ENCODE measurements around the gene ACE.
A peak's percentile ranks its signal among the peaks of the same experiment; 100 is the strongest.
"Not testable (repeated sequence)": the region's sequence is repeated elsewhere in the genome, so short reads cannot be mapped to it uniquely, and the experiment has no call there.

Gene ACE

GRCh38 chr17:63458478-63458877 lies 18.4 kb upstream of the ACE start:
- Histone ChIP-seq H3K36me3 (ENCODE audit: control insufficient read depth, insufficient read depth, low read length) (no peaks in the 10 kb centered on the region), H3K9ac (ENCODE audit: low read length) (no peak overlapping the region), H3K9me3 (ENCODE audit: control insufficient read depth, low read length) (no peaks in the 10 kb centered on the region), H3K27me3 (ENCODE audit: control insufficient read depth, insufficient read depth, low read length) (no peaks in the 10 kb centered on the region), H3K4me3 (ENCODE audit: low read length) (no peak overlapping the region), H3K4me1 (ENCODE audit: control insufficient read depth, insufficient read depth, low read length) (peaks cover 19% of the 10 kb centered on the region)

GRCh38 chr17:63460018-63460417 lies 16.8 kb upstream of the ACE start:
- peaks cover 19% of the 10 kb centered on the region for H3K4me1 ChIP-seq (ENCODE audit: control insufficient read depth, insufficient read depth, low read length)
- no peak overlapping the region for H3K4me3 ChIP-seq (ENCODE audit: low read length)
- H3K36me3 ChIP-seq (ENCODE audit: control insufficient read depth, insufficient read depth, low read length) = no peaks in the 10 kb centered on the region
- no peaks in the 10 kb centered on the region for H3K9me3 ChIP-seq (ENCODE audit: control insufficient read depth, low read length)
- no peak overlapping the region for H3K9ac ChIP-seq (ENCODE audit: low read length)
- H3K27me3 ChIP-seq (ENCODE audit: control insufficient read depth, insufficient read depth, low read length) = no peaks in the 10 kb centered on the region

- H3K9ac ChIP-seq (ENCODE audit: low read length) = no peak overlapping the region
- H3K4me1 ChIP-seq (ENCODE audit: control insufficient read depth, insufficient read depth, low read length) = peaks cover 19% of the 10 kb centered on the region
- no peaks in the 10 kb centered on the region for H3K9me3 ChIP-seq (ENCODE audit: control insufficient read depth, low read length)
- no peak overlapping the region for H3K4me3 ChIP-seq (ENCODE audit: low read length)
- H3K36me3 ChIP-seq (ENCODE audit: control insufficient read depth, insufficient read depth, low read length) = no peaks in the 10 kb centered on the region
- no peaks in the 10 kb centered on the region for H3K27me3 ChIP-seq (ENCODE audit: control insufficient read depth, insufficient read depth, low read length)
These were observed 13.1 kb upstream of the ACE start for GRCh38 chr17:63463771-63464170.

GRCh38 chr17:63464691-63465236 lies 12.1 kb upstream of the ACE start:
- H3K4me3 ChIP-seq (ENCODE audit: low read length) = no peak overlapping the region
- H3K4me1 ChIP-seq (ENCODE audit: control insufficient read depth, insufficient read depth, low read length) = peaks cover 18% of the 10 kb centered on the region
- H3K36me3 ChIP-seq (ENCODE audit: control insufficient read depth, insufficient read depth, low read length) = no peaks in the 10 kb centered on the region
- H3K27me3 ChIP-seq (ENCODE audit: control insufficient read depth, insufficient read depth, low read length) = no peaks in the 10 kb centered on the region
- H3K9ac ChIP-seq (ENCODE audit: low read length) = peak overlapping the region; percentile 31
- H3K9me3 ChIP-seq (ENCODE audit: control insufficient read depth, low read length) = no peaks in the 10 kb centered on the region

GRCh38 chr17:63468099-63468498 lies 8.8 kb upstream of the ACE start:
- H3K27me3 ChIP-seq (ENCODE audit: control insufficient read depth, insufficient read depth, low read length); H3K36me3 ChIP-seq (ENCODE audit: control insufficient read depth, insufficient read depth, low read length); H3K4me3 ChIP-seq (ENCODE audit: low read length); H3K9me3 ChIP-seq (ENCODE audit: control insufficient read depth, low read length); H3K4me1 ChIP-seq (ENCODE audit: control insufficient read depth, insufficient read depth, low read length); H3K9ac ChIP-seq (ENCODE audit: low read length): not testable (repeated sequence)

- Histone ChIP-seq H3K4me3 (ENCODE audit: low read length) (no peak overlapping the region), H3K36me3 (ENCODE audit: control insufficient read depth, insufficient read depth, low read length) (no peaks in the 10 kb centered on the region), H3K9ac (ENCODE audit: low read length) (no peak overlapping the region), H3K4me1 (ENCODE audit: control insufficient read depth, insufficient read depth, low read length) (peaks cover 24% of the 10 kb centered on the region), H3K27me3 (ENCODE audit: control insufficient read depth, insufficient read depth, low read length) (peaks cover 14% of the 10 kb centered on the region), H3K9me3 (ENCODE audit: control insufficient read depth, low read length) (no peaks in the 10 kb centered on the region)
These were observed 2.7 kb upstream of the ACE start for GRCh38 chr17:63474174-63474573.

- Histone ChIP-seq H3K9me3 (ENCODE audit: control insufficient read depth, low read length) (no peaks in the 10 kb centered on the region), H3K4me3 (ENCODE audit: low read length) (no peak overlapping the region), H3K27me3 (ENCODE audit: control insufficient read depth, insufficient read depth, low read length) (peaks cover 14% of the 10 kb centered on the region), H3K9ac (ENCODE audit: low read length) (no peak overlapping the region), H3K36me3 (ENCODE audit: control insufficient read depth, insufficient read depth, low read length) (no peaks in the 10 kb centered on the region), H3K4me1 (ENCODE audit: control insufficient read depth, insufficient read depth, low read length) (peaks cover 27% of the 10 kb centered on the region)
These were observed 2.0 kb upstream of the ACE start for GRCh38 chr17:63474586-63475460.

GRCh38 chr17:63475491-63476412 lies 1.1 kb upstream of the ACE start:
- no peaks in the 10 kb centered on the region for H3K36me3 ChIP-seq (ENCODE audit: control insufficient read depth, insufficient read depth, low read length)
- H3K9ac ChIP-seq (ENCODE audit: low read length) = no peak overlapping the region
- H3K9me3 ChIP-seq (ENCODE audit: control insufficient read depth, low read length) = no peaks in the 10 kb centered on the region
- H3K27me3 ChIP-seq (ENCODE audit: control insufficient read depth, insufficient read depth, low read length) = peaks cover 14% of the 10 kb centered on the region
- peaks cover 27% of the 10 kb centered on the region for H3K4me1 ChIP-seq (ENCODE audit: control insufficient read depth, insufficient read depth, low read length)
- no peak overlapping the region for H3K4me3 ChIP-seq (ENCODE audit: low read length)

- H3K4me3 ChIP-seq (ENCODE audit: low read length) = no peak overlapping the region
- no peaks in the 10 kb centered on the region for H3K9me3 ChIP-seq (ENCODE audit: control insufficient read depth, low read length)
- H3K36me3 ChIP-seq (ENCODE audit: control insufficient read depth, insufficient read depth, low read length) = no peaks in the 10 kb centered on the region
- peaks cover 14% of the 10 kb centered on the region for H3K27me3 ChIP-seq (ENCODE audit: control insufficient read depth, insufficient read depth, low read length)
- H3K4me1 ChIP-seq (ENCODE audit: control insufficient read depth, insufficient read depth, low read length) = peaks cover 27% of the 10 kb centered on the region
- peak overlapping the region; percentile 12 for H3K9ac ChIP-seq (ENCODE audit: low read length)
These were observed 405 bp upstream of the ACE start for GRCh38 chr17:63476459-63476853.

GRCh38 chr17:63477480-63478440 lies 899 bp downstream of the ACE start:
- Histone ChIP-seq H3K27me3 (ENCODE audit: control insufficient read depth, insufficient read depth, low read length) (peaks cover 14% of the 10 kb centered on the region), H3K9me3 (ENCODE audit: control insufficient read depth, low read length) (no peaks in the 10 kb centered on the region), H3K36me3 (ENCODE audit: control insufficient read depth, insufficient read depth, low read length) (no peaks in the 10 kb centered on the region), H3K4me3 (ENCODE audit: low read length) (no peak overlapping the region), H3K4me1 (ENCODE audit: control insufficient read depth, insufficient read depth, low read length) (peaks cover 27% of the 10 kb centered on the region), H3K9ac (ENCODE audit: low read length) (peak overlapping the region; percentile 40)

- H3K9me3 ChIP-seq (ENCODE audit: control insufficient read depth, low read length) = no peaks in the 10 kb centered on the region
- peaks cover 24% of the 10 kb centered on the region for H3K4me1 ChIP-seq (ENCODE audit: control insufficient read depth, insufficient read depth, low read length)
- H3K4me3 ChIP-seq (ENCODE audit: low read length) = no peak overlapping the region
- H3K27me3 ChIP-seq (ENCODE audit: control insufficient read depth, insufficient read depth, low read length) = peaks cover 14% of the 10 kb centered on the region
- H3K9ac ChIP-seq (ENCODE audit: low read length) = no peak overlapping the region
- no peaks in the 10 kb centered on the region for H3K36me3 ChIP-seq (ENCODE audit: control insufficient read depth, insufficient read depth, low read length)
These were observed 2.1 kb downstream of the ACE start for GRCh38 chr17:63478814-63479494.

Data from mucosa of stomach (tissue), 1 donor.